PC-9 (cell line): ENCODE measurements around the gene CD226.

Experiments used
- CTCF ChIP-seq: fragments of 200-600 bp; sonication (generic); conservative IDR thresholded peaks from 2 replicates; pipeline ENCODE4 v1.6.1; 2017; ENCODE audit warnings: mixed run types, antibody characterized with exemption, mild to moderate bottlenecking, moderate library complexity
- EZH2 ChIP-seq: fragments of 200-600 bp; sonication (generic); IDR thresholded peaks from 2 replicates; pipeline ENCODE4 v1.8.0; 2017; ENCODE audit warnings: antibody characterized with exemption, low read depth

- TF ChIP-seq EZH2 (no peak), CTCF (no peak)
These were observed 63.9 kb downstream of the CD226 start for GRCh38 chr18:69883781-69884180.
